C4-2B (cell line): ENCODE results near the gene CCR4.

Experiments
- CTCF ChIP-seq: fragments of 450-650 bp; conservative IDR thresholded peaks from 2 replicates; pipeline ENCODE4 v1.5.1; 2017; ENCODE audit warnings: mild to moderate bottlenecking
- ZFX ChIP-seq: fragments of 450-650 bp; IDR thresholded peaks from 2 replicates; pipeline ENCODE4 v1.6.1; 2017

DNA sequence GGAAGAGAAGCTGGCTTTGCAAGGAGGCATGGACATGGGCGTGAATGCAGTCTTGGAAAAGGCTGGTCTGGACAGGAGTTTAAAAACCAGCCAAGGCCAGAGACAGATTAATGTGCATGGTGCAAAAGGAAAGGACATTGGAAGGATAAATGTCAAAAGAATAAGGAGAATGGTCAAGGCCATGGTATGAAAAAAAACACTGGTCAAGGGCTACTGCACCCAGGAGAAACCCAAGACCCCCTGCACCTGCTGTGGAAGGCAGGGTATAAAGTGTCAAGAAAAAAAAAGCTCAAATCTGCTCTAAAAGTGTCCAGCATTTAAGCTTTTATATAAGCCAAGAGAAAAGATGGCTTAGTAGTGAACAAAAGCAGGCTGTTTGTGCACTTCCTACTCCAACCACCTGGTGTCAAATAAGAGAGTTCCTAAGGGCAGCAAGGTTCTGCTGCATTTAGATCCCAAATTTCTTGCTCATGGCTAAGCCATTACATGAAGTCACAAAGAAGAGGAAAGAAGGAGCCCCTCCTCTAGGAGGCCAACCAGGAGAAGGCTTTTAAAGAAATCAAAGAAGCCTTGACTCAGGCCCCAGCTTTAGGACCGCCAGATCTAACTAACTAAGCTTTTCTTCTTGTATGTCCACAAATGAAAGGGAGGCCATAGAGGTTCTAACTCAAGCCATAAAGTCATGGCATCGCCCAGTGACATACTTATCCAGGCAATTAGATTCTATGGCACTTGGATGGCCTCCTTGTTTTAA, 16.9 kb downstream of the CCR4 start:
- TF ChIP-seq CTCF, result no peak; the same call in 1 of the 2 replicates
- no peak for TF ChIP-seq ZFX
